ENCODE results near the gene SLC5A11.
"Not testable (repeated sequence)": the region's sequence is repeated elsewhere in the genome, so short reads cannot be mapped to it uniquely, and the experiment has no call there.

SLC5A11 gene

GRCh38 chr16:24863582-24864437, 18.0 kb downstream of the SLC5A11 start:
- no peak for DNase-seq

- no peak for DNase-seq
These were observed 23.3 kb downstream of the SLC5A11 start for GRCh38 chr16:24869033-24869432.

GRCh38 chr16:24871891-24872290, 26.1 kb downstream of the SLC5A11 start:
- no peak for DNase-seq

- DNase-seq = no peak
These were observed 27.3 kb downstream of the SLC5A11 start for GRCh38 chr16:24873028-24873427.

GRCh38 chr16:24875466-24875865, 29.7 kb downstream of the SLC5A11 start:
- no peak for DNase-seq

- DNase-seq = no peak
These were observed 30.5 kb downstream of the SLC5A11 start for GRCh38 chr16:24876231-24876630.

- no peak for DNase-seq
These were observed 33.9 kb downstream of the SLC5A11 start for GRCh38 chr16:24879684-24880083.

GRCh38 chr16:24883714-24884151, 38.0 kb downstream of the SLC5A11 start:
- DNase-seq = no peak

GRCh38 chr16:24887472-24887871, 41.7 kb downstream of the SLC5A11 start:
- DNase-seq = no peak

- DNase-seq = no peak
These were observed 45.0 kb downstream of the SLC5A11 start for GRCh38 chr16:24890746-24891145.

GRCh38 chr16:24896439-24896838, 50.7 kb downstream of the SLC5A11 start:
- no peak for DNase-seq

GRCh38 chr16:24897522-24897921, 51.8 kb downstream of the SLC5A11 start:
- not testable (repeated sequence) for DNase-seq

GRCh38 chr16:24900230-24900629, 54.5 kb downstream of the SLC5A11 start:
- no peak for DNase-seq

- DNase-seq = no peak
These were observed 60.5 kb downstream of the SLC5A11 start for GRCh38 chr16:24906199-24906808.

- no peak for DNase-seq
These were observed 61.1 kb downstream of the SLC5A11 start for GRCh38 chr16:24906901-24907300.

- no peak for DNase-seq
These were observed 63.0 kb downstream of the SLC5A11 start for GRCh38 chr16:24908716-24909115.

- no peak for DNase-seq
These were observed 64.1 kb downstream of the SLC5A11 start for GRCh38 chr16:24909856-24910255.

- DNase-seq = no peak
These were observed 69.3 kb downstream of the SLC5A11 start for GRCh38 chr16:24915019-24915418.

GRCh38 chr16:24915576-24915975, 69.8 kb downstream of the SLC5A11 start:
- DNase-seq = no peak

- DNase-seq = no peak
These were observed 71.5 kb downstream of the SLC5A11 start for GRCh38 chr16:24917236-24917635.

- no peak for DNase-seq
These were observed 72.1 kb downstream of the SLC5A11 start for GRCh38 chr16:24917891-24918290.

GRCh38 chr16:24918641-24919040, 72.9 kb downstream of the SLC5A11 start:
- DNase-seq = no peak

GRCh38 chr16:24919536-24919935, 73.8 kb downstream of the SLC5A11 start:
- DNase-seq = no peak

GRCh38 chr16:24920568-24920967, 74.8 kb downstream of the SLC5A11 start:
- DNase-seq = no peak

Data from DMS79 treated with DMSO at 0.1 percent for 48 hours (cell line).